ENCODE data around the gene B4GALT2.
A peak's percentile ranks its signal among the peaks of the same experiment; 100 is the strongest.

DNA sequence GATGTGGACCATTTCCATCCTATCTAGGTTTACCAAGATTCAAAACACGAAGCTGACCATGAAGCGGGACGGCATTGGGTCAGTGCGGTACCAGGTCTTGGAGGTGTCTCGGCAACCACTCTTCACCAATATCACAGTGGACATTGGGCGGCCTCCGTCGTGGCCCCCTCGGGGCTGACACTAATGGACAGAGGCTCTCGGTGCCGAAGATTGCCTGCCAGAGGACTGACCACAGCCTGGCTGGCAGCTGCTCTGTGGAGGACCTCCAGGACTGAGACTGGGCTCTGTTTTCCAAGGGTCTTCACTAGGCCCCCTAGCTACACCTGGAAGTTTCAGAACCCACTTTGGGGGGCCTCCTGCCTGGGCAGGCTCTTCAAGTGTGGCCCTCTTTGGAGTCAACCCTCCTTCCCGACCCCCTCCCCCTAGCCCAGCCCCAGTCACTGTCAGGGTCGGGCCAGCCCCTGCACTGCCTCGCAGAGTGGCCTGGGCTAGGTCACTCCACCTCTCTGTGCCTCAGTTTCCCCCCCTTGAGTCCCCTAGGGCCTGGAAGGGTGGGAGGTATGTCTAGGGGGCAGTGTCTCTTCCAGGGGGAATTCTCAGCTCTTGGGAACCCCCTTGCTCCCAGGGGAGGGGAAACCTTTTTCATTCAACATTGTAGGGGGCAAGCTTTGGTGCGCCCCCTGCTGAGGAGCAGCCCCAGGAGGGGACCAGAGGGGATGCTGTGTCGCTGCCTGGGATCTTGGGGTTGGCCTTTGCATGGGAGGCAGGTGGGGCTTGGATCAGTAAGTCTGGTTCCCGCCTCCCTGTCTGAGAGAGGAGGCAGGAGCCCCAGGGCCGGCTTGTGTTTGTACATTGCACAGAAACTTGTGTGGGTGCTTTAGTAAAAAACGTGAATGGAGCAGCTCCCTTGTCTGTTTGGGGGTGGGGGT, 11.5 kb downstream of the B4GALT2 start:
- TF ChIP-seq, protein P1, sequence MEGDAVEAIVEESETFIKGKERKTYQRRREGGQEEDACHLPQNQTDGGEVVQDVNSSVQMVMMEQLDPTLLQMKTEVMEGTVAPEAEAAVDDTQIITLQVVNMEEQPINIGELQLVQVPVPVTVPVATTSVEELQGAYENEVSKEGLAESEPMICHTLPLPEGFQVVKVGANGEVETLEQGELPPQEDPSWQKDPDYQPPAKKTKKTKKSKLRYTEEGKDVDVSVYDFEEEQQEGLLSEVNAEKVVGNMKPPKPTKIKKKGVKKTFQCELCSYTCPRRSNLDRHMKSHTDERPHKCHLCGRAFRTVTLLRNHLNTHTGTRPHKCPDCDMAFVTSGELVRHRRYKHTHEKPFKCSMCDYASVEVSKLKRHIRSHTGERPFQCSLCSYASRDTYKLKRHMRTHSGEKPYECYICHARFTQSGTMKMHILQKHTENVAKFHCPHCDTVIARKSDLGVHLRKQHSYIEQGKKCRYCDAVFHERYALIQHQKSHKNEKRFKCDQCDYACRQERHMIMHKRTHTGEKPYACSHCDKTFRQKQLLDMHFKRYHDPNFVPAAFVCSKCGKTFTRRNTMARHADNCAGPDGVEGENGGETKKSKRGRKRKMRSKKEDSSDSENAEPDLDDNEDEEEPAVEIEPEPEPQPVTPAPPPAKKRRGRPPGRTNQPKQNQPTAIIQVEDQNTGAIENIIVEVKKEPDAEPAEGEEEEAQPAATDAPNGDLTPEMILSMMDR (IDR thresholded peaks at IDR 0.05 in 2 of 3, conservative IDR thresholded peaks at IDR 0.05 in 1 of 3; ENCODE audit: borderline replicate concordance in 1 of 3, insufficient read depth in 1 of 3, low read depth in 2 of 3, low read length in 2 of 3) = 0 out of 6 replicates have a peak, but pooled peaks of 1 of the 3 experiments have one; percentile 6
- TF ChIP-seq POLR2A (IDR thresholded peaks at IDR 0.05; ENCODE audit: borderline replicate concordance, extremely low read depth, insufficient read depth, insufficient read length) = no peak

Data from HCT116 (cell line).